Measurements from ENCODE around the gene TACC2.
"Not testable (repeated sequence)": the region's sequence is repeated elsewhere in the genome, so short reads cannot be mapped to it uniquely, and the experiment has no call there.

Gene TACC2

GRCh38 chr10:122201401-122201800 lies 212.4 kb downstream of the TACC2 start:
- TF ChIP-seq, protein P1, sequence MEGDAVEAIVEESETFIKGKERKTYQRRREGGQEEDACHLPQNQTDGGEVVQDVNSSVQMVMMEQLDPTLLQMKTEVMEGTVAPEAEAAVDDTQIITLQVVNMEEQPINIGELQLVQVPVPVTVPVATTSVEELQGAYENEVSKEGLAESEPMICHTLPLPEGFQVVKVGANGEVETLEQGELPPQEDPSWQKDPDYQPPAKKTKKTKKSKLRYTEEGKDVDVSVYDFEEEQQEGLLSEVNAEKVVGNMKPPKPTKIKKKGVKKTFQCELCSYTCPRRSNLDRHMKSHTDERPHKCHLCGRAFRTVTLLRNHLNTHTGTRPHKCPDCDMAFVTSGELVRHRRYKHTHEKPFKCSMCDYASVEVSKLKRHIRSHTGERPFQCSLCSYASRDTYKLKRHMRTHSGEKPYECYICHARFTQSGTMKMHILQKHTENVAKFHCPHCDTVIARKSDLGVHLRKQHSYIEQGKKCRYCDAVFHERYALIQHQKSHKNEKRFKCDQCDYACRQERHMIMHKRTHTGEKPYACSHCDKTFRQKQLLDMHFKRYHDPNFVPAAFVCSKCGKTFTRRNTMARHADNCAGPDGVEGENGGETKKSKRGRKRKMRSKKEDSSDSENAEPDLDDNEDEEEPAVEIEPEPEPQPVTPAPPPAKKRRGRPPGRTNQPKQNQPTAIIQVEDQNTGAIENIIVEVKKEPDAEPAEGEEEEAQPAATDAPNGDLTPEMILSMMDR (conservative IDR thresholded peaks at IDR 0.05) = no peak
- no peak overlapping the region for H3K27ac ChIP-seq

DNA sequence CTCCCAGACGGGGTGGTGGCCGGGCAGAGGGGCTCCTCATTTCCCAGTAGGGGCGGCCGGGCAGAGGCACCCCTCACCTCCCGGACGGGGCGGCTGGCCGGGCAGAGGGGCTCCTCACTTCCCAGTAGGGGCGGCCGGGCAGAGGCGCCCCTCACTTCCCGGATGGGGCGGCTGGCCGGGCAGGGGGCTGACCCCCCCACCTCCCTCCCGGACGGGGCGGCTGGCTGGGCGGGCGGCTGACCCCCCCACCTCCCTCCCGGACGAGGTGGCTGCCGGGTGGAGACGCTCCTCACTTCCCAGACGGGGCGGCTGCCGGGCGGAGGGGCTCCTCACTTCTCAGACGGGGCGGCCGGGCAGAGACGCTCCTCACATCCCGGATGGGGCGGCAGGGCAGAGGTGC lies 214.2 kb downstream of the TACC2 start:
- H3K27ac ChIP-seq = not testable (repeated sequence)

DNA sequence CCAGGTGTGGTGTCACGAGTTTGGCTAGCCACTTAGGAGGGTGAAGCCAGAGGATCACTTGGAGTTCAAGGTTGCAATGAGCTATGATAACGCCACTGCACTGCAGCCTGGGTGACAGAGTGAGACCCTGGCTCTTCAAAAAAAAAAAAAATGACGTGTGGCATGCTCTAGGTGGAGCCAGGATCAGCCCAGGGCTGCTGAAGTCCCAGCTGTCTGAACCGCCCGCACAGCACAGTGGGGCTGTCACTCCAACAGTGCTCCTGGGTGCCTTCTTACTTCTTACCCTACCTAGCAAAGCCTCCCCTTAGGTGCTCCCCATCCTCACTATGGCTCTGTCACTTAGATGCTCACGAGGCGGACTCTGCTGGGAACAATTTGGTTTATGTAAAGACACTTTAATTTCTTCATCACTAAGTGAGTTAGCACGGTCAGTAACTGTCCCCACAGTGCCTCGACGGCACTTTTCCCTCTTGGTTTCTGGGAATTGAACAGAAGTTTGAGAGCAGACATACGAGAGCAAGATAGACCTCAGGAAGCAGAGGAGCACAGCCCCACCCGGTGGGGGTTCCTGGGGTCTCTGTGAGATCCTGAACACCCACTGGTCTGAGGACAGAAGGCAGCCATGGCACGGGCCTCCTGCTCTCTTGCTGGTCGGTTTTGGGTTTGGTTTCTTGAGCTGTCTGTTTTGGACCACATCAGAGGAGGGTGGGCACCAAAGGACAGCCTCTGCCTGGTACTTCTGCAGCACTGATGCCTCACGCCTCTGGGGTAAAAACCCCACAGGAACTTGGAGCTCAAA lies 215.9 kb downstream of the TACC2 start:
- TF ChIP-seq, protein P1 (conservative IDR thresholded peaks at IDR 0.05) = no peak
- H3K27ac ChIP-seq = no peak overlapping the region

- no peak overlapping the region for H3K27ac ChIP-seq
These were observed 217.6 kb downstream of the TACC2 start for GRCh38 chr10:122206471-122207065.

GRCh38 chr10:122207163-122207562 lies 218.2 kb downstream of the TACC2 start:
- no peak overlapping the region for H3K27ac ChIP-seq
- TF ChIP-seq, protein P1 (conservative IDR thresholded peaks at IDR 0.05) = no peak

More at GRCh38 chr10:122206471-122207065, 217.6 kb downstream of the TACC2 start:
- TF ChIP-seq, protein P1 (conservative IDR thresholded peaks at IDR 0.05) = no peak

GRCh38 chr10:122207596-122207995 lies 218.6 kb downstream of the TACC2 start:
- TF ChIP-seq, protein P1 (conservative IDR thresholded peaks at IDR 0.05) = no peak
- no peak overlapping the region for H3K27ac ChIP-seq

DNA sequence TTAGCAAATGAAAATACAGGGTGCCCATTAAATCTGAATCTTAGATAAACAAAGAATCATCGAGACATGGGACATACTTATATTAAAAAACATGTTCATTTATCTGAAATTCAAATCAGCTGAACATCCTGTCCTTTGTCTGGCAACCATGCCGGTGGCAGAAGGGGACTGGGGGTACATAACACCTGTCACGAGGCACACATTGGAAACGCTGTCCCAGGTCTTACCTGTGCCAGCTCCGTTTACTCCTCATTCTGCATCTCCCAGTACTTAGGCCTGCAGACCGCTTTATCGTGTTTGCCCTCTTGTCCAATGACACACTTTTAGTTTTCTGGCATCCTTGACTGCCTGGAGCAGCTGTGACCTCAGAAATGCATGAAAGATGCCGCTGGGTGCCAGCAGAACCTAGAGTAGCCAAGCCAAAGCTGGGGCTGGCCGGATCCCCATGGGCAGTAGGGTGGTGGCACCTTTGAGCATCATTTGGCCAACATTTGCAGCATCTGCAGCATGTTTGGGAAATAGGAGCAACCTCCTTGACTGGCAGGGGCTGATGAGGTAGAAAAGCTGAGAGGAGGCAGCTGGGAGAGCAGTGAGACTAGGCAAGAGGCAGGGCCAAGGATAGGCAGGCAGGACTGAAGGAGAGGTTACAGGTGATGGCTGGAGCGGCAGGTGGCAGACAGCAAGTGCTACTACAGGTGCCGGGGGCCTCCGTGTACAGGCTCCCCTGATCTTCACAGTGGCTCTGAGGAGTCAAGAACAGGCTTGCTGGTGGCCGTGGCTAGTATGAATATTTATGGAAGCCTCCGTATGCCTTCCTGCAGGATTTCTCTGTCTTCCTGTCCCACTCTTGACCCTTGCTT lies 219.8 kb downstream of the TACC2 start:
- TF ChIP-seq, protein P1 (conservative IDR thresholded peaks at IDR 0.05) = no peak
- H3K27ac ChIP-seq = no peak overlapping the region
